Lung (tissue), 12 donors: ENCODE data around the gene SPRN. TPM values are rescaled to one million over a fixed set of nuclear protein-coding genes. Genes with fewer than 3 reads are reported as not detected.
"Not testable (repeated sequence)": the region's sequence is repeated elsewhere in the genome, so short reads cannot be mapped to it uniquely, and the experiment has no call there.

Source experiments
- ATAC-seq: fragments of 200-7000 bp; cut with Tn5 transposase; one replicate; pipeline ENCODE4 v1.9.1; 2020; ENCODE audit warnings: moderate number of reproducible peaks; ENCODE audit not compliant: insufficient read depth, low FRiP score
- DNase-seq, 3 donors: peaks; one replicate each; pipeline ENCODE4 v3.0.0-alpha.2; 2013 to 2017
- H3K27ac ChIP-seq, 2 donors: one replicate each; pipeline ENCODE4 v1.5.1; 2013; ENCODE audit warnings: mild to moderate bottlenecking in 2 of 2, moderate library complexity in 2 of 2, control low read depth in 1 of 2, inconsistent platforms in 1 of 2, low read depth in 1 of 2, low read length in 1 of 2
- H3K27me3 ChIP-seq, 3 donors: one replicate each; pipeline ENCODE4 v1.5.1; 2013; ENCODE audit warnings: low read length in 2 of 3; ENCODE audit not compliant: control insufficient read depth in 3 of 3, insufficient read depth in 3 of 3
- H3K36me3 ChIP-seq, 4 donors: one replicate each; pipeline ENCODE4 v1.5.1; 2013; ENCODE audit warnings: low read length in 4 of 4, mild to moderate bottlenecking in 1 of 4, moderate library complexity in 1 of 4; ENCODE audit not compliant: control insufficient read depth in 4 of 4, insufficient read depth in 4 of 4
- H3K4me1 ChIP-seq, 5 donors: one replicate each; pipeline ENCODE4 v1.5.1; 2013; ENCODE audit warnings: low read length in 5 of 5, mild to moderate bottlenecking in 2 of 5, moderate library complexity in 1 of 5; ENCODE audit not compliant: control insufficient read depth in 5 of 5, insufficient read depth in 5 of 5
- H3K4me3 ChIP-seq: one replicate; pipeline ENCODE4 v1.5.1; 2013; ENCODE audit warnings: mild to moderate bottlenecking, control low read depth, moderate library complexity
- H3K9ac ChIP-seq, 2 donors: one replicate each; pipeline ENCODE4 v1.5.1; 2013; ENCODE audit warnings: low read length in 2 of 2, control low read depth in 1 of 2; ENCODE audit not compliant: insufficient read depth in 1 of 2
- H3K9me3 ChIP-seq, 4 donors: one replicate each; pipeline ENCODE4 v1.5.1; 2013; ENCODE audit warnings: low read length in 3 of 4, mild to moderate bottlenecking in 1 of 4, moderate library complexity in 1 of 4; ENCODE audit not compliant: control insufficient read depth in 4 of 4, insufficient read depth in 3 of 4
- WGBS, 2 donors: extraction: QIAGEN DNeasy Blood & Tissue Kit; methylation state at CpG; one replicate each; pipeline ENCODE4 v1.1.7; 2013; 5-methylcytosine and 5-hydroxymethylcytosine counted together
- polyA plus RNA-seq, 2 donors: library from polyadenylated mRNA; stranded (reverse); fragments of 200-250 nt; gene quantifications; one replicate each; pipeline ENCODE4 v1.2.1, GENCODE V29; 2013
- total RNA-seq, 2 donors: library from RNA; depleted of rRNA in 1 of 2; stranded (reverse); fragments of >200 nt in 1 of 2; gene quantifications; one replicate each; pipeline ENCODE4 v1.2.1, GENCODE V29; 2014 to 2021
- TF ChIP-seq, protein P1 (sequence below): IDR thresholded peaks from 2 replicates; pipeline ENCODE4 v1.5.1; 2012; ENCODE audit warnings: mild to moderate bottlenecking; ENCODE audit errors: control extremely low read depth, extremely low read depth
- donor health status: control.
- donor health status: control.
- donor health status: Bipolar disorder and iron deficiency.
- donor health status: healthy.
- donor health status: DM: yes; HTN: yes; CAD: no.

SPRN gene
- total and polyA plus RNA-seq, 4 donors, result 0.11 to 0.34 (median 0.16) TPM

DNA sequence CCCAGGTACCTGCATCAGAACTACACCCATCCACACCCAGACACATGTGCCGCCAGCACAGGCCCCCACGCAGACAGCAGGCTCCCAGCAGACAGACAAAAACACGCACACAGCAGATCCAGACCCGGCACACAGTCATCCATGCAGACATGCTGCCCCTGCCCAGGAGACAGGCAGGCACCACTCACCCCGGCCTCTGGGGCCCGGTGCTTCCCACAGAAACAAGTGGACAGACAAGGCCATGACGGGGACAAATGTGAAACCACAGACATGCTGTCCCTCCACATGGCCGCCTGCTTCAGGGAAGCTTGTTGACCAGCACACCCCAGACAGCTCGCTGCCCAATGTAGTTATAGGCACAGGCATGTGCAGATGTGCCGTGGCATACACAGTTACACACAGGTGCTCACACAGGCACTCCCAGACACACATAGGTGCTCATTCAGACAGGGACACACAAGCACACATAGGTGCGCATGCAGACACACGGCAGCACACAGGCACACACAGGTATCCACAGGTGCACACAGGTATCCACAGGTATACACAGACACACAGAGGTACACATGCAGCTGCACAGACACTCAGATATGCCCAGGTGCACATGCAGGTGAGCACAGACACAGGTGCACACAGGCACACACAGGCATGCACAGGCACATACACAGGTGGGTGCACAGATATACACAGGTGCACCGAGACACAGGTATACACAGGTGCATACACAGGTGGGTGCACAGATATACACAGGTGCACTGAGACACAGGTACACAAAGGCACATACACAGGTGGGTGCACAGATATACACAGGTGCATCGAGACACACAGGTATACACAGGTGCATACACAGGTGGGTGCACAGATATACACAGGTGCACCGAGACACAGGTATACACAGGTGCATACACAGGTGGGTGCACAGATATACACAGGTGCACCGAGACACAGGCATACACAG lies 18.8 kb upstream of the SPRN start:
- no peak for DNase-seq
- no peak for ATAC-seq

DNA sequence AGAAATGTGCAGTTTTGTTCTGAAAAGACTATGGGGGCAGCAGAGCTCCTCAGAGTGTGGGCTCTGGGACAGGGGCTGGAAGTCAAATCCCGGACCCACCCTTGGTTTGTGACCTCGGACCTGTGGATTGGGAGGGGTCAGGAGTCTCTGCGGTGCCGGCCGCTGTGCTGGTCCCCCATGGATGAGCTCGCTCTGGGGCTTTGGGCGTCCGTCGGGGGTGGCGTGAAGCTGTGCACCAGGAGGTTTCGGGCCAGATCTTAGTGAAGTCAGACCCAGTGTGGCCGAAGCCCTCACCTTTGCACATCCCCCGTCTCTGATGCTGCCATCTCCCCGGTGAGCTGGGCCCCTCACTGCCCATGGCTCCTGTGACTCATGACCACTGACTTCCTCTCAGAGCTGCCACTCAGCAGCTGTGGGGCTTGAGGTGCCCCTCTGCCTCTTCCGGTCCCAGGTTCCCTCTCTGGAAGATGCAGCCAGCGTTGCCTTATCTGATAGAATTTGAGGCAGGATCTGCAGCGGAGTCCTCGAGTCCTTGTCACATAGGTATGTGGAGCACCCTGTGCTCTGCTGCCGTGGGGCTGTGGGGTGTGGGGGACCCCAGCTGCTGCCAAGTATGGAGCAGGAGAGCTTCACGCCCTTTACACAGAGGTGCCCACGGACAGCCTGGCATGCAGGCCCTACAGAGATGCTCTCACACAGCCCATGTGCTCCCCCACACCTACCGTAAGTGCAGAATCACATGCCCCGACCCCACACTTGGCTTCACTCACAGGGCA lies 18.0 kb upstream of the SPRN start:
- H3K4me1 ChIP-seq, result no peaks in the 10 kb centered on the region
- no peak overlapping the region for H3K4me3 ChIP-seq
- DNase-seq, result no peak
- TF ChIP-seq, protein P1, sequence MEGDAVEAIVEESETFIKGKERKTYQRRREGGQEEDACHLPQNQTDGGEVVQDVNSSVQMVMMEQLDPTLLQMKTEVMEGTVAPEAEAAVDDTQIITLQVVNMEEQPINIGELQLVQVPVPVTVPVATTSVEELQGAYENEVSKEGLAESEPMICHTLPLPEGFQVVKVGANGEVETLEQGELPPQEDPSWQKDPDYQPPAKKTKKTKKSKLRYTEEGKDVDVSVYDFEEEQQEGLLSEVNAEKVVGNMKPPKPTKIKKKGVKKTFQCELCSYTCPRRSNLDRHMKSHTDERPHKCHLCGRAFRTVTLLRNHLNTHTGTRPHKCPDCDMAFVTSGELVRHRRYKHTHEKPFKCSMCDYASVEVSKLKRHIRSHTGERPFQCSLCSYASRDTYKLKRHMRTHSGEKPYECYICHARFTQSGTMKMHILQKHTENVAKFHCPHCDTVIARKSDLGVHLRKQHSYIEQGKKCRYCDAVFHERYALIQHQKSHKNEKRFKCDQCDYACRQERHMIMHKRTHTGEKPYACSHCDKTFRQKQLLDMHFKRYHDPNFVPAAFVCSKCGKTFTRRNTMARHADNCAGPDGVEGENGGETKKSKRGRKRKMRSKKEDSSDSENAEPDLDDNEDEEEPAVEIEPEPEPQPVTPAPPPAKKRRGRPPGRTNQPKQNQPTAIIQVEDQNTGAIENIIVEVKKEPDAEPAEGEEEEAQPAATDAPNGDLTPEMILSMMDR, result no peak
- WGBS, 2 donors, result 67 to 72% methylated on average over 23 of the region's 23 CpGs
- peaks cover 0 to 25% (median 3%) of the 10 kb centered on the region in 4 donors for H3K9me3 ChIP-seq
- no peak overlapping the region for H3K9ac ChIP-seq
- no peaks in the 10 kb centered on the region for H3K27me3 ChIP-seq
- no peak overlapping the region for H3K27ac ChIP-seq
- no peak for ATAC-seq
- no peaks in the 10 kb centered on the region for H3K36me3 ChIP-seq

More for the DNA sequence above, 18.8 kb upstream of the SPRN start:
- H3K4me1 ChIP-seq, result no peaks in the 10 kb centered on the region
- H3K27ac ChIP-seq, result no peak overlapping the region
- H3K9me3 ChIP-seq, result peaks cover 2 to 25% (median 8%) of the 10 kb centered on the region in 4 donors
- no peaks in the 10 kb centered on the region for H3K27me3 ChIP-seq
- no peak overlapping the region for H3K9ac ChIP-seq
- H3K4me3 ChIP-seq, result no peak overlapping the region
- TF ChIP-seq, protein P1, result no peak
- 89 to 92% methylated on average over 16 of the region's 16 CpGs for WGBS, 2 donors
- no peaks in the 10 kb centered on the region for H3K36me3 ChIP-seq

DNA sequence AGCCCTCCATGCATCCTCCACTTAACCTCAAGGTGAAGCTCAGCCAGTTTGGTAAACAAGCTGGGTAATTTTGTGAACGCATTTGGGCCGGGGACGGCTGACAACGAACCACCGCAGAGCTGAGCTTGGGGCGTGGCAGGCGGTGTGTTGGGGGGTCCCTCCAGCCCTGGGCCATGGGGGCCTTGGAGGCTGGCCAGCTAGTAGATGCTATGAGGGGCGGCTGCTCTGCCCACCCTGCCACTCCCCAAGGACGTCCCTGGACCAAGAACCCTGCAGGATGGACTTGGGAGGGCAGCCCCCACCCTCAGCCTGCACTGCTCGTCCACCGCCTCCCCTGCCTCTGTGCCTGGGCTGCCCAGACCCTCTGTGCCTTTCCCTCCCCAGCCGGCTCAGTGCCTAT lies 17.4 kb upstream of the SPRN start:
- 69 to 74% methylated on average over 12 of the region's 12 CpGs for WGBS, 2 donors
- no peak overlapping the region for H3K27ac ChIP-seq

DNA sequence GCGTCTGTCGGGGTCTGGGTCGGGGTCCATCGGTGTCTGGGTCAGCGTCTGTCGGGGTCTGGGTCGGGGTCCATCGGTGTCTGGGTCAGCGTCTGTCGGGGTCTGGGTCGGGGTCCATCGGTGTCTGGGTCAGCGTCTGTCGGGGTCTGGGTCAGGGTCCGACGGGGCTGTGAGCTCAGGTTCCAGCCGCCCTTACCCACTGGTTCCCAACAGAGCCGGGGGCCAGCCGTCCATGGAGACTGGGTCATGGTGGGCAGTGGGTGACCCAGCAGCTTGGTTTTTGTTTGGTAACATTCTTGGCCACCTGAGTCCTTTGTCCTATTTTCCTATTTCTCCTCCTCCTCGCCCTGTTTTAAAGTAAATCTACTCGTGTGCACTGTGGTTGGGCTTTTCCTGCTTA lies 16.9 kb upstream of the SPRN start:
- not testable (repeated sequence) for H3K36me3 ChIP-seq, H3K9ac ChIP-seq, H3K4me1 ChIP-seq, DNase-seq, H3K27ac ChIP-seq, ATAC-seq, H3K27me3 ChIP-seq, H3K4me3 ChIP-seq
- 81 to 91% methylated on average over 11 to 14 of the region's 21 CpGs for WGBS, 2 donors
- H3K9me3 ChIP-seq, result peaks cover 0 to 17% (median 2%) of the 10 kb centered on the region in 4 donors

More for the DNA sequence above, 17.4 kb upstream of the SPRN start:
- Histone ChIP-seq H3K27me3 (no peaks in the 10 kb centered on the region), H3K4me1 (no peaks in the 10 kb centered on the region), H3K9ac (no peak overlapping the region), H3K9me3 (peaks cover 0 to 21% (median 3%) of the 10 kb centered on the region in 4 donors), H3K36me3 (no peaks in the 10 kb centered on the region), H3K4me3 (no peak overlapping the region)
- DNase-seq (no peak), ATAC-seq (no peak)
- TF ChIP-seq, protein P1, result no peak
